Measurements from ENCODE around the gene LAD1. TPM values are rescaled to one million over a fixed set of nuclear protein-coding genes. Genes with fewer than 3 reads are reported as not detected.

The LAD1 gene
- total RNA-seq, 1 donor from 2014 or later: 1.2 TPM

DNA sequence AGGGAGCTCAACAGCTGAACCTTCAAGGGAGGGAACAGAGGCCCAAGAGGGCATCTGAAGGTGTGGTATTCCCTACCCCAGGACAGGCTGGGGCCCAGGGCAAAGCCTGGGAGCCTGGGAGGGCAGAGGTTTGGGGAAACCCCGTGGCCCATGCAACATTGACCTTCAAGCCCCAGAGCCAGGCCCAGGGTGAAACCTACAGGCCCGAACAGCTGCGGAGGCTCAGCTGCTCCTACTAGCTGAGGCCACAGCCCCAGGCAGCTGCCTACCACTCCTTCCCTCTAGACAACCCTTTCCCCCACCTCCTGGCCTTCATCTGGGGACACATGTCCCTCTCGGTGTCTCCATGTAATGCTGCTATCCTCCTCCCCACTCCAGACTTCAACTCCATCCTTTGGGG is 3.2 kb downstream of the LAD1 start:
- Mint-ChIP-seq H3K36me3 (ENCODE audit: low read depth, unreplicated experiment) (peaks cover 3% of the 10 kb centered on the region), H3K4me1 (ENCODE audit: low read depth, unreplicated experiment) (peaks cover 14% of the 10 kb centered on the region), H3K9me3 (ENCODE audit: unreplicated experiment) (no peaks in the 10 kb centered on the region), H3K27ac (ENCODE audit: unreplicated experiment) (no peak overlapping the region), H3K27me3 (ENCODE audit: low read depth, unreplicated experiment) (peaks cover 53% of the 10 kb centered on the region), H3K4me3 (ENCODE audit: unreplicated experiment) (no peak overlapping the region)
- DNase-seq (ENCODE audit: low read depth) (no peak), FAIRE-seq (no peak)
- Histone ChIP-seq H3K27ac (ENCODE audit: low read depth, low read length) (no peak overlapping the region), H3K4me3 (ENCODE audit: insufficient read depth, low read depth, low read length) (no peak overlapping the region), H3K27me3 (ENCODE audit: insufficient read depth, low read length) (peaks cover 33% of the 10 kb centered on the region), H3K4me1 (ENCODE audit: insufficient read depth, low read length) (no peaks in the 10 kb centered on the region), H4K20me1 (ENCODE audit: insufficient read depth, low read length) (no peaks in the 10 kb centered on the region), H2AFZ (ENCODE audit: low read depth, low read length) (no peak overlapping the region), H3K9me3 (ENCODE audit: insufficient read depth, low read depth, low read length) (no peaks in the 10 kb centered on the region), H3K36me3 (ENCODE audit: insufficient read depth, low read length) (no peaks in the 10 kb centered on the region), H3K4me2 (ENCODE audit: low read length) (no peak overlapping the region), H3K9ac (ENCODE audit: low read length) (no peak overlapping the region), H3K79me2 (ENCODE audit: insufficient read depth, low read length) (no peaks in the 10 kb centered on the region)
- TF ChIP-seq, protein P1, sequence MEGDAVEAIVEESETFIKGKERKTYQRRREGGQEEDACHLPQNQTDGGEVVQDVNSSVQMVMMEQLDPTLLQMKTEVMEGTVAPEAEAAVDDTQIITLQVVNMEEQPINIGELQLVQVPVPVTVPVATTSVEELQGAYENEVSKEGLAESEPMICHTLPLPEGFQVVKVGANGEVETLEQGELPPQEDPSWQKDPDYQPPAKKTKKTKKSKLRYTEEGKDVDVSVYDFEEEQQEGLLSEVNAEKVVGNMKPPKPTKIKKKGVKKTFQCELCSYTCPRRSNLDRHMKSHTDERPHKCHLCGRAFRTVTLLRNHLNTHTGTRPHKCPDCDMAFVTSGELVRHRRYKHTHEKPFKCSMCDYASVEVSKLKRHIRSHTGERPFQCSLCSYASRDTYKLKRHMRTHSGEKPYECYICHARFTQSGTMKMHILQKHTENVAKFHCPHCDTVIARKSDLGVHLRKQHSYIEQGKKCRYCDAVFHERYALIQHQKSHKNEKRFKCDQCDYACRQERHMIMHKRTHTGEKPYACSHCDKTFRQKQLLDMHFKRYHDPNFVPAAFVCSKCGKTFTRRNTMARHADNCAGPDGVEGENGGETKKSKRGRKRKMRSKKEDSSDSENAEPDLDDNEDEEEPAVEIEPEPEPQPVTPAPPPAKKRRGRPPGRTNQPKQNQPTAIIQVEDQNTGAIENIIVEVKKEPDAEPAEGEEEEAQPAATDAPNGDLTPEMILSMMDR (IDR thresholded peaks at IDR 0.05; ENCODE audit: insufficient read depth, low read depth, low read length): no peak
- no peak for TF ChIP-seq EZH2 (IDR thresholded peaks at IDR 0.05; ENCODE audit: insufficient read depth, low read length)

GRCh38 chr1:201394591-201394990 is 4.5 kb downstream of the LAD1 start:
- Mint-ChIP-seq H3K27me3 (ENCODE audit: low read depth, unreplicated experiment) (peaks cover 53% of the 10 kb centered on the region), H3K9me3 (ENCODE audit: unreplicated experiment) (no peaks in the 10 kb centered on the region), H3K27ac (ENCODE audit: unreplicated experiment) (no peak overlapping the region), H3K36me3 (ENCODE audit: low read depth, unreplicated experiment) (peaks cover 3% of the 10 kb centered on the region), H3K4me3 (ENCODE audit: unreplicated experiment) (no peak overlapping the region), H3K4me1 (ENCODE audit: low read depth, unreplicated experiment) (peaks cover 14% of the 10 kb centered on the region)
- H4K20me1 ChIP-seq (ENCODE audit: insufficient read depth, low read length): no peaks in the 10 kb centered on the region
- FAIRE-seq (no peak), DNase-seq (ENCODE audit: low read depth) (no peak)
- H3K4me3 ChIP-seq (ENCODE audit: insufficient read depth, low read depth, low read length): no peak overlapping the region
- no peak overlapping the region for H3K9ac ChIP-seq (ENCODE audit: low read length)
- H3K4me2 ChIP-seq (ENCODE audit: low read length): no peak overlapping the region
- no peaks in the 10 kb centered on the region for H3K9me3 ChIP-seq (ENCODE audit: insufficient read depth, low read depth, low read length)
- no peaks in the 10 kb centered on the region for H3K36me3 ChIP-seq (ENCODE audit: insufficient read depth, low read length)
- H3K4me1 ChIP-seq (ENCODE audit: insufficient read depth, low read length): no peaks in the 10 kb centered on the region
- no peak overlapping the region for H3K27ac ChIP-seq (ENCODE audit: low read depth, low read length)
- H2AFZ ChIP-seq (ENCODE audit: low read depth, low read length): no peak overlapping the region
- no peaks in the 10 kb centered on the region for H3K79me2 ChIP-seq (ENCODE audit: insufficient read depth, low read length)
- TF ChIP-seq, protein P1 (IDR thresholded peaks at IDR 0.05; ENCODE audit: insufficient read depth, low read depth, low read length): no peak
- TF ChIP-seq EZH2 (IDR thresholded peaks at IDR 0.05; ENCODE audit: insufficient read depth, low read length): no peak
- peaks cover 20% of the 10 kb centered on the region for H3K27me3 ChIP-seq (ENCODE audit: insufficient read depth, low read length)

DNA sequence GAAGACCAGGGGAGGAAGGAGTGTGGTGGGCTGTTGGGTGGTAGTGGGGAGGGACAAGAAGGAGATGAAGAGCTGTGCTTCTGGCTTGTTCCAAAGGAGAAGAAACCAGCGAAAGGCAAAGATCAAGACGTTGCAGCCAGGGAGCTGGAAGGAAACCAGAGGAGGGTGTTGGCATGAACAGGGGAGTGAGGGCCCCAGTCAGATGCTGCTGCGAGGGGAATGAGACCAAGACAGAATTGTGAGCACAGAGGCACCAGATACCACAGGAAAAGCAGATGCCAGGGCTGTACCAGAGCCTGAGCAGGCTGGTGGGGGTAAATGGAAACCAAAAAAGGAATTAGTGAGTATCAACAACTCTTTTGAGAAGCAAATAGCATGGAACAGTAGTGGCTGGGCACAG is 6.0 kb downstream of the LAD1 start:
- H3K27me3 ChIP-seq (ENCODE audit: insufficient read depth, low read length): peaks cover 6% of the 10 kb centered on the region
- Mint-ChIP-seq H3K27ac (ENCODE audit: unreplicated experiment) (no peak overlapping the region), H3K4me3 (ENCODE audit: unreplicated experiment) (no peak overlapping the region), H3K36me3 (ENCODE audit: low read depth, unreplicated experiment) (peaks cover 3% of the 10 kb centered on the region), H3K9me3 (ENCODE audit: unreplicated experiment) (no peaks in the 10 kb centered on the region), H3K27me3 (ENCODE audit: low read depth, unreplicated experiment) (peaks cover 45% of the 10 kb centered on the region), H3K4me1 (ENCODE audit: low read depth, unreplicated experiment) (peaks cover 14% of the 10 kb centered on the region)
- no peak overlapping the region for H3K9ac ChIP-seq (ENCODE audit: low read length)
- H3K79me2 ChIP-seq (ENCODE audit: insufficient read depth, low read length): no peaks in the 10 kb centered on the region
- H3K4me2 ChIP-seq (ENCODE audit: low read length): no peak overlapping the region
- H2AFZ ChIP-seq (ENCODE audit: low read depth, low read length): no peak overlapping the region
- H3K9me3 ChIP-seq (ENCODE audit: insufficient read depth, low read depth, low read length): no peaks in the 10 kb centered on the region
- no peak overlapping the region for H3K27ac ChIP-seq (ENCODE audit: low read depth, low read length)
- DNase-seq (ENCODE audit: low read depth): no peak
- no peak overlapping the region for H3K4me3 ChIP-seq (ENCODE audit: insufficient read depth, low read depth, low read length)
- no peaks in the 10 kb centered on the region for H3K36me3 ChIP-seq (ENCODE audit: insufficient read depth, low read length)
- H4K20me1 ChIP-seq (ENCODE audit: insufficient read depth, low read length): no peaks in the 10 kb centered on the region
- no peak for TF ChIP-seq EZH2 (IDR thresholded peaks at IDR 0.05; ENCODE audit: insufficient read depth, low read length)
- TF ChIP-seq, protein P1 (IDR thresholded peaks at IDR 0.05; ENCODE audit: insufficient read depth, low read depth, low read length): no peak
- no peak for FAIRE-seq
- no peaks in the 10 kb centered on the region for H3K4me1 ChIP-seq (ENCODE audit: insufficient read depth, low read length)

Data from astrocyte (in vitro differentiated cells and primary cell).